ENCODE data around the gene B4GALT7. TPM values are rescaled to one million over a fixed set of nuclear protein-coding genes. Genes with fewer than 3 reads are reported as not detected.

The B4GALT7 gene
- total and polyA plus RNA-seq, 3 donors from 2014 or later, result 39.9 to 55.7 (median 49.9) TPM

DNA sequence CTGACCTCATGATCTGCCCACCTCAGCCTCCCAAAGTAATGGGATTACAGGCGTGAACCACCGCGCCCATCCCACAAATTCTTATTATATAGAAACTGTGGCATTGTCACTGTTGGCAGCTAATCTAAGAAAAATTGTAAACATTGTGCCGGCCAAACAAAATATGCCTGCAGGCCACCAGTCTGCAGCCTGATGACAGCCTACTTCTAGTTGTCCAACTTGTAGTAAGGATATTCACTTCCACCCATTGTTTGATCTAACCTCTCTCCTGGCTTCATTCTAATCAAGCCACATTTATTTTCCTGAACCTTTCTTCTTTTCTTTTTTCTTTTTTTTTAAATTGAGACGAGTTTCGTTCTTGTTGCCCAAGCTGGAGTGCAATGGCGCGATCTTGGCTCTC is 21.6 kb upstream of the B4GALT7 start:
- intact Hi-C loops (cut with DNase I; ENCODE audit: low total_unique reads), result no loop called here
- WGBS, 2 donors, result 94 to 97% methylated on average over 8 of the region's 8 CpGs
- Histone ChIP-seq H3K27ac (no peak overlapping the region), H3K4me1 (no peaks in the 10 kb centered on the region), H3K36me3 (ENCODE audit: low read depth, missing control alignments) (no peaks in the 10 kb centered on the region), H3K27me3 (no peaks in the 10 kb centered on the region), H3K9me3 (no peaks in the 10 kb centered on the region), H3K4me3 (no peak overlapping the region)
- TF ChIP-seq POLR2A (IDR thresholded peaks at IDR 0.05), result no peak
- TF ChIP-seq, protein P1, sequence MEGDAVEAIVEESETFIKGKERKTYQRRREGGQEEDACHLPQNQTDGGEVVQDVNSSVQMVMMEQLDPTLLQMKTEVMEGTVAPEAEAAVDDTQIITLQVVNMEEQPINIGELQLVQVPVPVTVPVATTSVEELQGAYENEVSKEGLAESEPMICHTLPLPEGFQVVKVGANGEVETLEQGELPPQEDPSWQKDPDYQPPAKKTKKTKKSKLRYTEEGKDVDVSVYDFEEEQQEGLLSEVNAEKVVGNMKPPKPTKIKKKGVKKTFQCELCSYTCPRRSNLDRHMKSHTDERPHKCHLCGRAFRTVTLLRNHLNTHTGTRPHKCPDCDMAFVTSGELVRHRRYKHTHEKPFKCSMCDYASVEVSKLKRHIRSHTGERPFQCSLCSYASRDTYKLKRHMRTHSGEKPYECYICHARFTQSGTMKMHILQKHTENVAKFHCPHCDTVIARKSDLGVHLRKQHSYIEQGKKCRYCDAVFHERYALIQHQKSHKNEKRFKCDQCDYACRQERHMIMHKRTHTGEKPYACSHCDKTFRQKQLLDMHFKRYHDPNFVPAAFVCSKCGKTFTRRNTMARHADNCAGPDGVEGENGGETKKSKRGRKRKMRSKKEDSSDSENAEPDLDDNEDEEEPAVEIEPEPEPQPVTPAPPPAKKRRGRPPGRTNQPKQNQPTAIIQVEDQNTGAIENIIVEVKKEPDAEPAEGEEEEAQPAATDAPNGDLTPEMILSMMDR (IDR thresholded peaks at IDR 0.05), result no peak
- DNase-seq, result no peak

DNA sequence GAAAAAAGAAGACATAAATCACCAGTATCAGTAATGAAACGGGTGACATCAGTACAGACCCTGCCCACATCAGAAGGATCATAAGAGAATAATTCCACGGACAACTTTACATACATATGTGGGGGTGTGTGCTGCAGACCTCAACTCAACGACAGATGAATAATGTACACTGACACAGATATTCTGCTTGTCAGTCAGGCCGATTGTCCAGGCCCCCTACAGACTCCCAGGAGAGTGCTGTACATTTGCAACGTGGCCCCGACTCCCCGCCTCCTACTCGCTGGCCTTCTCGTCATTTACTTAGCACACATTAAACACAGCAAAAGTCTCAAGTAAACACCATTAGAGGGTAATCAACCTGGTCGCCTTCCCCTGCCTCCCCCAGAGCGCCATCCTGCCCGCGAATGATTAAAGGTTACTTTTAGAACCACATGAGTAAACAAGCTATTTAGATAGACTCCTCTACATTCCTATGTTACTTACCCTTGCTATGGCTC is 11.5 kb upstream of the B4GALT7 start:
- DNase-seq, result peak; percentile 21
- no peak for TF ChIP-seq POLR2A (IDR thresholded peaks at IDR 0.05)
- TF ChIP-seq, protein P1 (IDR thresholded peaks at IDR 0.05), result no peak
- H3K27ac ChIP-seq, result no peak overlapping the region
- intact Hi-C loops (cut with DNase I; ENCODE audit: low total_unique reads), result no loop called here
- H3K27me3 ChIP-seq, result no peaks in the 10 kb centered on the region
- peaks cover 11% of the 10 kb centered on the region for H3K4me1 ChIP-seq
- WGBS, 2 donors, result 32 to 34% methylated on average over 13 of the region's 13 CpGs
- H3K9me3 ChIP-seq, result no peaks in the 10 kb centered on the region
- no peak overlapping the region for H3K4me3 ChIP-seq
- no peaks in the 10 kb centered on the region for H3K36me3 ChIP-seq (ENCODE audit: low read depth, missing control alignments)

DNA sequence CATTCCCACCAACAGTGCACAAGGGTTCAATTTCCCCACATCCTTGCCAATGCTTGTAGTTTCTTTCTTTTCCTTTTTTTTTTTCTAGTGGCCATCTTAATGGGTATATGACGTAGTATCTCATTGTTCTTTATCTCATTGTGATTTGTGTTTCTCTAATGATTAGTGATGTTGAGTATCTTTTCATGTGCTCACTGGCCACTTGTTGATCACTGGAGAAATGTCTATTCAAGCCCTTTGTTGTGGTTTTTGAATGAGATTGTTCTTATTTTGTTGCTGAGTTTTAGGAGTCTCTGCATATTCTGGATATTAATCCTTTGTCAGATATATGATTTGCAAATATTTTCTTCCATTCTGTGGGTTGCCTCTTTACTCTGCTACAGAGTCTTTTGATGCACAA is 9.5 kb upstream of the B4GALT7 start:
- no peak for DNase-seq
- Histone ChIP-seq H3K27me3 (no peaks in the 10 kb centered on the region), H3K9me3 (no peaks in the 10 kb centered on the region), H3K4me1 (peaks cover 14% of the 10 kb centered on the region), H3K4me3 (no peak overlapping the region), H3K27ac (no peak overlapping the region), H3K36me3 (ENCODE audit: low read depth, missing control alignments) (no peaks in the 10 kb centered on the region)
- WGBS, 2 donors, result 70 to 84% methylated on average over 1 of the region's 1 CpG
- intact Hi-C loops (cut with DNase I; ENCODE audit: low total_unique reads), result no loop called here
- TF ChIP-seq, protein P1 (IDR thresholded peaks at IDR 0.05), result no peak
- TF ChIP-seq POLR2A (IDR thresholded peaks at IDR 0.05), result no peak

DNA sequence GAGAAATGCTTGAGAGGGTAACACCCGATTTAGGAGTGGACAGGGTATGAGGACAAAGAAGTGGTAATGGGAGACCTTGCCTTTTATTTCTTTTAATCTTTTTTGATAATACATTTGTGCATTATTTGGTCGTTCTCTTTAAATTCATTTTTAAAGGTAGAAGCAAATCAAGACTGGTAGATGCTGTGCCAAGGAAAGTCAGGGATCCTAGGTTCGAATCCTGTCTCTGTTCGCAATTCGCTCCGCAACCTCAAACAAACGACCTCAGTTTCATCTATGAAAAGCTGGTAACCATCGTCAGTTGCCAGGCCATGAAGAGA is 8.3 kb upstream of the B4GALT7 start:
- intact Hi-C loops (cut with DNase I; ENCODE audit: low total_unique reads), result no loop called here
- peaks cover 14% of the 10 kb centered on the region for H3K4me1 ChIP-seq
- no peaks in the 10 kb centered on the region for H3K9me3 ChIP-seq
- no peaks in the 10 kb centered on the region for H3K27me3 ChIP-seq
- TF ChIP-seq, protein P1 (IDR thresholded peaks at IDR 0.05), result no peak
- no peak for TF ChIP-seq POLR2A (IDR thresholded peaks at IDR 0.05)
- H3K27ac ChIP-seq, result peak overlapping the region; percentile 81 to 86
- no peak for DNase-seq
- WGBS, 2 donors, result 9 to 12% methylated on average over 8 of the region's 8 CpGs
- H3K36me3 ChIP-seq (ENCODE audit: low read depth, missing control alignments), result no peaks in the 10 kb centered on the region
- peak overlapping the region; percentile 97 to 98 for H3K4me3 ChIP-seq

DNA sequence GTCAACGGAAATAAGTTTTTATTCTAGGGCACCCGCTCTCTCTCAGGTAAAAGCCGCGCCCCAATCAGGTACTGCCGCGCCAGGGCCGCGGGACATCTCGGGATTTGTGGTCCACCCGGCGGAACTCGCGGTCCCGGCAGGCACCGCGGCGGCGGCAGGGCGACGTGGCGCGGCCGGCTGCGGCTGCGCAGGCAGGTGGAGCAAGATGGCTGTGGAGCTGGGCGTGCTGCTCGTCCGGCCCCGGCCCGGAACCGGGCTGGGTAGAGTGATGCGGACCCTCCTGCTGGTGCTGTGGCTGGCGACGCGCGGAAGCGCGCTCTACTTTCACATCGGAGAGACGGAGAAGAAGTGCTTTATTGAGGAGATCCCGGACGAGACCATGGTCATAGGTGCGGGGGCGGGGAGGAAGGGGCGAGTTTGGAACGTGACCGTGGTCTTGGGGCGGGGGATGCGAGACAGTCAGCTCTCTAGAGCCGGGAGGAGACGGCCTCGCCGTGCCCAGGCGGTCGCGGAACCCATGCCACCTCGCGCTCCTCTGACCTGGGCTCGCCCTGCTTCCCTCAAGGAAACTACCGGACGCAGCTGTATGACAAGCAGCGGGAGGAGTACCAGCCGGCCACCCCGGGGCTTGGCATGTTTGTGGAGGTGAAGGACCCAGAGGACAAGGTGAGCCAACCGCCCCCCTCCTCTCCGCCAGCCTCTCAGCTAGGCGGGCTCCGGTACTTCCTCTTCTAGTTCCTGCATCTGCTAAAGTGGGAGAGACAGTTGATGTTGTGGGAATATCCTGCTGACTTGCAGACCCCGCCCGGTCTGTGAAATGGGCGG is 7.7 kb upstream of the B4GALT7 start, which contains the start of gene TMED9:
TMED9 (plus strand) TSS at position 194 of the 825 bp plus-strand sequence; CDS start at position 206, 12 bp downstream.
- 0 to 1% methylated on average over 19 to 55 of the region's 71 CpGs for WGBS, 2 donors
- DNase-seq, result peak; percentile 91
- Histone ChIP-seq H3K9me3 (no peaks in the 10 kb centered on the region), H3K27me3 (no peaks in the 10 kb centered on the region), H3K4me1 (peaks cover 14% of the 10 kb centered on the region), H3K4me3 (peak within 1 kb of the TSS; percentile 97 to 98), H3K27ac (peak within 1 kb of the TSS; percentile 81 to 86), H3K36me3 (ENCODE audit: low read depth, missing control alignments) (no peaks in the 10 kb centered on the region)
- peak; percentile 33 for TF ChIP-seq POLR2A (IDR thresholded peaks at IDR 0.05)
- TF ChIP-seq, protein P1 (IDR thresholded peaks at IDR 0.05), result peak in 2 of 3 experiments; percentile 8 to 33
- intact Hi-C loops (cut with DNase I; ENCODE audit: low total_unique reads), result no loop called here

All from testis (tissue), 3 donors.